Inferior parietal cortex (tissue), 1 donor: Measurements from ENCODE around the gene ATP6V1E1.
"Not testable (repeated sequence)": the region's sequence is repeated elsewhere in the genome, so short reads cannot be mapped to it uniquely, and the experiment has no call there.

ENCODE experiments used
- DNase-seq: peaks from one replicate; pipeline ENCODE4 v3.0.0-alpha.2; 2016; ENCODE audit errors: extremely low spot score

ATP6V1E1 gene

DNA sequence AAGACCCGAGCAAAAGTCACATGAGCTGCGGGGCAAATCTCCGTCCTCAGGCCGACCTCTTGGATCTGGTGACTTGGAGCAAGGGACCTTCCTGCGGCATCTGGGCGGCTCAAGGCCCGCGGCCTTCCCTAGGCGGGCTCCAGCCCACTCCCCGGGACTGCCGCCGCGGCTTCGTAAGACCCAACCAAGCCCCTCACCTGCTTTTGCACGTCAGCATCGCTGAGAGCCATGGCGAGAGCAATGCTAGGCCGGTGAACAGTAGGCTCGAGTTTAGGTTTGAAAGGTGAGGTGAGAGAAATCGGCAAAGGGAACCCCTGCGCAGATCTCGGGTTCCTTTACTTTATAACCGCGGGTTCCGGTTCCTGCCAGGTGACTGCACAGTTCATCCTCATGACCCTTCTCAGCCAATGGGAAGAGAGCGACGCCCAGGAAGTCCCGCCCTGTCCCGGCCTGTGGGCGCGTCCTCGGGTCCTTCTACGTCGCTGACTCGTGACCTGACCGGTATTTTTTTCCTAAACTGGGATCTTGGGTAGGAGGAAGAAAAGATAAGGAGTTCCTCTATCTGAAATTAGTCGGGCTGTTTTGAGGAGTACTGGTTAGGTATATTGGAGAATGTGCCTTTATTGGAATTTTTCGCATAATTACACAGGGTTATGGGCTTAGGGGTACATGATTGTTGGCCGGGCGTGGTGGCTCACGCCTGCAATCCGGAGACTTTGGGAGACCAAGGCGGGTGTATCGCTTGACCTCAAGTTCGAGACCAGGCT lies at the start of gene ATP6V1E1:
Gene ATP6V1E1 (minus strand): TSS at position 344 of the 767 bp plus-strand sequence. CDS start 114 bp downstream, at position 230.
- peak; percentile 98 for DNase-seq

DNA sequence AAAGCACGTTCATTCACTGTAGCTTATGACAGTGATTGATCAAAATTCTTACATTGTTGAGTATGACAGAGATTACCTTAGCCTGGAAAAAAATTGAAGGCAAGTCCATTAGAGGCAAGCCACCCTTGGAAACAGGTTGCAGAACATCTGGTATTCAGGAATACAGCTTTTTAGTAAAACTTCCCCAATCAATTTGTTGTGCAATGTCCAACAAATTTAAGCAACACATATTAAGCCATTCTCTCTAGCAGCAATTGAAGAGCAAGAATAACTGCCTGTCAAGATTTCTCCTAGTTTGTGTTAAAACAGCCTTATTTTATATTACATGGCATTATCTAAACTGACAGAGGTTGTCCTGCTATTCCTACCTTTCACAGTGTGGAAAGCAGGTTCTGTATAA lies 47.0 kb upstream of the ATP6V1E1 start:
- DNase-seq, result no peak

DNA sequence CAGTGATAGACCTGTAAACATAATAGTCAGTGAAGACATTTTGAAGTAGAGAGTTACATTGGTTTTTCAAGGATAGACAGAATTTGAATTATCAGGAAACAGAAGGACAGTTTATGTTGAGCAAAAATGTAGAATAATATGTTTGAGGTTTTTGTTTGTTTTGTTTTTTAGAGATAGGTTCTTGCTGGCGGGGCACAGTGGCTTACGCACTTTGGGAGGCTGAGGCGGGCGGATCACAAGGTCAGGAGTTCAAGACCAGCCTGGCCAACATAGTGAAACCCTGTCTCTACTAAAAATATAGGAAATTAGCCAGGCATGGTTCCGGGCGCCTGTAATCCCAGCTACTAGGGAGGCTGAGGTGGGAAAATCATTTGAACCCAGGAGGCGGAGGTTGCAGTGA lies 45.6 kb upstream of the ATP6V1E1 start:
- DNase-seq, result no peak

DNA sequence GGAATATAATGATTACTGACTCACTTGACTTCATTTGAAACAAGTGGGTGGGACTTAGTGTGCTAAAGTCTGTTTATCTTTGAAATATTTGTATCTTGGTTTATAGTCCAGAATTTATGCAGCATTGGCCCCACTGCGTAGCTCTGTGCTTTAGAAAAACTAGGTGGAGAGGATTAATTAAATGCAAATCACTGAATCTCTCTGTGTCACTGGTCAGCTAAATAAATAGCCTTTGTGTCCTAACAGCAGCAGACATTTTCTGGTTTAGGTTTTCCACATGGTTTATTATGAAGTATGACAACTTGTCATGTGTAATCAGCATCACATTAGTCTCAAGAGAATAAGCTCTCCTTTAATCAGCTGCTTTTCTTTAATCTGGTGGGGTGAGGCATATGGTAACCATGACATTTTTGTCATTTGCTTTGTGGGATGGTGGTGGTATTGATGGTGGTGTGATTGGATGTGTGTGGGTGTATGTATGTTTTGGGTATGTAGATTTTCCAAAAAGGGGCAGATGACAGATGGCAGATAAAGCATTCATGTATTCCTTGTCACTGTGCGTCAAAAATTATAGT lies 44.0 kb upstream of the ATP6V1E1 start:
- DNase-seq, result no peak

DNA sequence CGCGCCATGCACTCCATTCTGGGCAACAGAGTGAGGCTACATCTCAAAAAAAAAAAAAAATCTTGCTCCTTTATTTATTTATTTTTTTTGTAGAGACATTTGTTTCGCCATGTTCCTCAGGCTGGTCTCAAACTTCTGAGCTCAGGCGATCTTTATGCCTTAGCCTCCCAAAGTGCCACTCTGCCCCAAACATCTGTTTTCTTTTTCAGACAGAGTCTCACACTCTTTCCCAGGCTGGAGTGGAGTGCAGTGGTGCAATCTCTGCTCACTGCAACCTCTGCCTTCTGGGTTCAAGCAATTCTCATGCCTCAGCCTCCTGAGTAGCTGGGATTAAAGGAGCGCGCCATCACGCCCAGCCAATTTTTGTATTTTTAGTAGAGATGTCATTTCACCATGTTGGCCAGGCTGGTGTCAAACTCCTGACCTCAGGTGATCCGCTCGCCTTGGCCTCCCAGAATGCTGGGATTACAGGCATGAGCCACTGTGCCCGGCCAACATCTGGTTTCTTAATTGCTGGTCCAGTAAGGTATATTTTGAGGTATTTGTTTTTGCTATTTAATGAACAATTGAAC lies 43.1 kb upstream of the ATP6V1E1 start:
- DNase-seq, result not testable (repeated sequence)

DNA sequence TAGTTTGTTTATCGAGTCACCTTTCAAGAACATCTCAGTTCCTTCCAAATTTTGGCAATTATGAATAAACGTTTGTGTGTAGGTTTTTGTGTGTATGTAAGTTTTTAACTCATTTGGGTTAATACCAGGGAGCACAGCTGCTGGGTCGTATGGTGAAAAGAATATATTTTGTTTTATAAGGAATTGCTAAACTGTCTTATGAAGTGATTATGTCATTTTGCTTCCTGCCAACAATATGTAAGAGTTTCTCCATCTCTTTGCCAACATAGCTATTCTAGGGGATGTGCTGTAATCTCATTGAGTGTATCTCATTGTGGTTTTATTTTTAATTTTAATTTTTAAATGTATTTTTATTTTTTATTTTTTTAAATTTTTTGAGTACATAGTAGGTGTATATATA lies 37.3 kb upstream of the ATP6V1E1 start:
- DNase-seq, result no peak

DNA sequence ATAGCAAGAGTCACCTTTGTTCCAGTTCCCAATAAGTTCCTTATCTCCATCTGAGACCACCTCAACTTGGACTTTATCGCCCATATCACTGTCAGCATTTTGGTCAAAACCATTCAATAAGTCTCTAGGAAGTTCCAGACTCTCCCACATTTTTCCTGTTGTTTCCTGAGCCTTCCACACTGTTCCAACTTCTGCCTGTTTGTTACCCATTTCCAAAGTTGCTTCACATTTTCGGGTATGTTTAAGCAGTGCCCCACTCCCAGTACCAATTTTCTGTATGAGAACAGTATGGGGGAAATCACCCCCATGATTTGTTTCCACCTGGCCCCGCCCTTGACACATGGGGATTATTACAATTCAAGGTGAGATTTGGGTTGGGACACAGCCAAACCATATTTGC lies 36.7 kb upstream of the ATP6V1E1 start:
- no peak for DNase-seq

DNA sequence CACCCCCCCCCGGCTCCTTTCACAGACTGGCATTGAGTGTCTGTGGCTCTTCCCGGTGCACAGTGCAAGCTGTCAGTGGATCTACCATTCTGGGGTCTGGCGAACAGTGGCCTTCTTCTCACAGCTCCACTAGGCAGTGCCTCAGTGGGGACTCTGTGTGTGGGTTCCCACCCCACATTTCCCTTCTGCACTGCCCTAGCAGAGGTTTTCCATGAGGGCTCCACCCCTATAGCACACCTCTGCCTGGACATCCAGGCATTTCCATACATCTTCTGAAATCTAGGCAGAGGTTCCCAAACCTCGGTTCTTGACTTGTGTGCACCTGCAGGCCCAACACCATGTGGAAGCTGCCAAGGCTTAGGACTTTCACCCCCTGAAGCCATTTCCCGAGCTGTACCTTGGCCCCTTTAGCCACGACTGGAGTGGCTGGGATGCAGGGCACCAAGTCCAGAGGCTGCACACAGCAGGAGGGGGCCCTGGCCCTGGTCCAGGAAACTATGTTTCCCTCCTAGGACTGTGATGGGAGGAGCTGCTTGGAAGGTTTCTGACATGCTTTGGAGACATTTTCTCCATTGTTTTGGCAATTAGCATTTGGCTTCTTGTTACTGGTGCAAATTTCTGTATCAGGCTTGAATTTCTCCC lies 36.0 kb upstream of the ATP6V1E1 start:
- DNase-seq, result no peak

DNA sequence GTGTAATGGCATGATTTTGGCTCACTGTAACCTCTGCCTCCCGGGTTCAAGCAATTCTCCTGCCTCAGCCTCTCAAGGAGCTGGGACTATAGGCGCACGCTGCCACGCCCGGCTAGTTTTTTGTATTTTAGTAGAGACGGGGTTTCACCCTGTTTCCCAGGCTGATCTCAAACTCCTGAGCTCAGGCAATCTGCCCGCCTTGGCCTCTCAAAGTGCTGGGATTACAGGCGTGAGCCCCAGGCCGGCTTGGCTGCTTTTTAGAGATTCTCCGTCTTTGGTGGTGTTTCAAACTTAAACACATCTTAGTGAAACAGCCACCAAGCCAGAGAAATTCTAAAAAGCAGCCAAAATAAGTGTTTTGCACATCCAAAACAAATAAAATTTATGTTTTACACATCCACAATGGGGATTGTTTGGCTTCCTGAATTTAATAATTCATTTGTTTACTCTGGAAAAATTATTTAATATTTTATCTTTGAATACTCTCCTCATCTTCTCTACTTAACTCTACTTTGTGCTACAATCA lies 28.4 kb upstream of the ATP6V1E1 start:
- no peak for DNase-seq

DNA sequence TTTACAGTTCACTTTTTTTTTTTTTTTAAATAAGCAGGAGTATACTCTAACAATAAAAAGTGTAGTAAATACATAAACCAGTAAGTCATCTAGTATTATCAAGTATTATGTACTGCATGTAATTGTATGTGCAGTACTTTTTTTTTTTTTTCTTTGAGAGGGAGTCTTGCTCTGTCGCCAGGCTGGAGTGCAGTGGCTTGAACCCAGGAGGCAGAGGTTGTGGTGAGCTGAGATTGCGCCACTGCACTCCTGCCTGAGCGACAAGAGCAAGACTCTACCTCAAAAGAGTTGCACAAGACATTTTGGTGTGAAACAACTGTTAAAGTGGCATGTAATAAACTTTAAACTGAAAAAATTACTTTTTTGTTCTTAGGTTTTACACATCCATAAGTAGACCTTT lies 26.7 kb upstream of the ATP6V1E1 start:
- DNase-seq, result no peak

DNA sequence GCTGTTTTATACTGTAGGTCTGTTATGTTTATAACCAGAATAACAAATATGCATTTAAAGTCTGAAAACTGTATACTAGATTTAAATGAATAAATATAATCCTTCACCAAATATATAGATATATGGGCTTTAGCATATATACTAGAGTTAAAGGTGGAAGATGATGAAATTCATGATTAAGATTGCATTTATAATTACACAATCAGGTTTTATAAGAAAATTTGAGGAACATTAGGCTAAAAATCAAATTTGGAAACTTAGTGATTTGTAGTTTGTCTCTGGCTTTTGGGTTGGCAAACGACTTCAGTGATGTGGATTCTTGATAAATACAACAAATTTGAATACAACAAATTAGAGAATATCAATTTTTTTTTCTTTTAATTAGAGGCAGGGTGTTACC lies 20.0 kb upstream of the ATP6V1E1 start:
- DNase-seq, result no peak

DNA sequence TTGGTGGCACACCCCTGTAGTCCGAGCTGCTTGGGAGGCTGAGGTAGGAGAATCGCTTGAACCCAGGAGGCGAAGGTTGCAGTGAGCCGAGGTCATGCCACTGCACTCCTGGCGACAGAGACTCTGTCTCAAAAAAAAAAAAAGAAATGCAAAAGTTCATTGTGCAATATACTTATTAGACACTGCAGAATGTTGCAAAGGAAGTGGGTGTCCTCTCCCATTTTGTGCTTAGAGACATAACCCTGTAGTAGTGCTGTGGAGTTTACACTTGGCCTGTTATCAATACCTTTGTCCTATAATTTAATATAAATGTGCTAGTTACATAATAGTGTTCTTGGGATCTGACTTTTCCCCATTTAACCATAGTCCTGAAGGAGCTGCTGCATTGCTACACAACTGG lies 19.4 kb upstream of the ATP6V1E1 start:
- no peak for DNase-seq

DNA sequence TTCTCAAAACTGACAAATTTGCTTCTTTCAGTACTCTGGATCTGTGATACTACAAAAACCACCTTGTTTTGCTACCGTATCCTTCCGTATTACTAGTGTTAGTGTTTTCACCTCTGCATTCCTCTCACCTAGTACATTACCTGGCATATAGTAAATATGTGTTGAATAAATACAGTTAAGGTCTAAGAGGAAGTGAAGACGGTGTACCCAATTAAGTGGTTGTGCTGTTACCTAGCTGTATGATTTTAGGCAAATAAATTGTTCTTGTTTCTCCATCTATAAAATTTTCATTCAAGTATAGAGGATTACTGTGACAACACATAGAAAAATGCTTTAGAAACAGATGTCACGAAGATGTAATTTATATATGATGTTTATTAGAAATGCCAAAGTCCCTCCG lies 18.9 kb upstream of the ATP6V1E1 start:
- no peak for DNase-seq

DNA sequence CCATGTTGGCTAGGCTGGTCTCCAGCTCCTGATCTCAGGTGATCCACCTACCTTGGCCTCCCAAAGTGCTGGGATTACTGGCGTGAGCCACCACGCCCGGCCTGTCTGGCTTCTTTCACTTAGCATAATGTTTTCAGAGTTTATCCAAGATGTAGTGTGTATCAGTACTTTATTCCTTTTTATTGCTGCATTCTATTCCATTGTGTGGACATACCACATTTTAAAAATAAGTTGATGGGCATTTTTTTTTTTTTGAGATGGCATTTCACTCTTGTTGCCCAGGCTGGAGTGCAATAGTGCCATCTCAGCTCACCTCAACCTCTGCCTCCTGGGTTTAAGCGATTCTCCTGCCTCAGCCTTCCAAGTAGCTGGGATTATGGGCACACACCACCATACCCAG lies 13.8 kb upstream of the ATP6V1E1 start:
- DNase-seq, result not testable (repeated sequence)

DNA sequence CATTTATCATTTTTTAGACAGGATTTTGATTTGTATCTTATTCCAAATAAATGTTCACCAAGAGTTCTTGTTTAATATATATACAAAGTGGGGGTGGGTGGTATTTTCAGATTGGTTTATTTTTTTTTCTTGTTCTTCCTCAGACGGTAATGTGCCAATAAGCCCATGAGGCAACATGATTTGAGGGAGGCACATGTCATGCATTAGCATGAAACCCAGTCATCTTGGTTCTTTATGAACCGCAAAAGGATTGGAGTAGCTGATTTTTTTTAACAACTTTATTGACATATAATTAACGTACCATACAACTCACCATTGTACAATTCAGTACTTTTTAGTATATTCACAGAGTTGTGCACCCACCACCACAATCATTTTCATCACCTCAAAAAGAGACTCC lies 12.7 kb upstream of the ATP6V1E1 start:
- DNase-seq, result no peak

DNA sequence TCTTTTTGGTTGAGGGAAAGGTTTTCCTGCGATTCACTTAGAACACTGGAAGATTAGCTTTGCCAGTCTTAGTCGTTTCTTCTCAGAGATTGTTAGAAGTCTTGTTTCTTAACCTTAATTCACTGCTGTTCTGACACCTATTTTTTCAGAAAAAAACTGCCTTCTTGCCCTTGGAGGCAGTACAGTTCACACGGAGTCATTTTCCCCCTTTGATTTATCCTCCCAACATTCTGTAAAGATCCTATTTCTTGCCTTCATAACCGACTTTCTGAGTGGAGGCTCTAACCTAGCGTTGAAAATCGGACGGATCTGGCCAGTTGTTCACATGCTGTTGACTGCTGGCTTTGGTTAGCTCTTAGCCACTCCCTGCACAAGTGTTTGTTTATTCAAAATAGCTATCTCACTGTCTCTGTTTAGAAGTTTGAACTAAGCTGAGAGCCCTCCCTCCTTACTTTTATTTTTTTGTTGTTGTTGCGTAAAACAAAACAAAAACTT lies 10.7 kb upstream of the ATP6V1E1 start:
- peak; percentile 29 for DNase-seq

DNA sequence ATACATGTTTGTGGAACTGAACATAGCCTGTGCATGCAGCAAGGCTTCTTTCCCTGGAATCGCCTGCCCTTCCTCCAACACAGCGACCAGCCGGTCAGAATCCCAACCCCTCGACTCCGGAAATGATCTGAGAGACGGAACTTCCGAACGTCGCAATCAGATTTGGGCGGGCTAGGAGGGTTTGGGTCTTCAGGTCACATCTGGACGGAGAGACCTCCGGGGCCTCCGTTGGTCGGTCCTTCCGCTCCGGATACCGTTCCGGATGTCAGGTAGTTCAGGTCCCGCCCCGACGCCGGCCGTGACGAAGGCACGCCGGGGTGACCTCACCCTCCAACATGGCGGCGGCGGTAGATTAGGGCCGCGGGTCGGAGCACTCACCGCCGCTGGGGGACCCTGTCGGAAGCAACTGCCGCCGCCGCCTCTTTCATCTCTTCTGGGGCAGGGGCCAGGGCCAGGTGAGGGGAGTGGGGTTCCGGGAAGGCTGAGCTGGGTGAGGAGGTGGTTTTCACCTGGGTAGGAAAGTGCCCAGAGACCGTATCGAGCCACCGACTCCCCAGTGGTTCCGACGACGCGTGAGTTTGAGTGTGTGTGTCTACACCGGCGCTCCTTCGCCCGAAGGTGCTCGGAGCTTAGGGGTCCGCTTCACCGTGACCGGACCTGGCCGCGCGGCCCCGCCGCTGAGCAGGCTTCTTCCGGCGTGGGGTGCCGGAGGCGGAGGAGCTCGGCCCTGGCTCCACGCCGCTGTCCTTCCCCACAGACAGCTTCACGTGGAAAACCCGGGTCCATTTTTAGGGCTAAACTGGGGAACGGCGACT lies 10.1 kb upstream of the ATP6V1E1 start, which contains the start of gene BCL2L13:
Gene BCL2L13 (plus strand): TSS at position 326 of the 815 bp plus-strand sequence. CDS start 16,955 bp downstream, outside the sequence.
- DNase-seq, result peak; percentile 92

DNA sequence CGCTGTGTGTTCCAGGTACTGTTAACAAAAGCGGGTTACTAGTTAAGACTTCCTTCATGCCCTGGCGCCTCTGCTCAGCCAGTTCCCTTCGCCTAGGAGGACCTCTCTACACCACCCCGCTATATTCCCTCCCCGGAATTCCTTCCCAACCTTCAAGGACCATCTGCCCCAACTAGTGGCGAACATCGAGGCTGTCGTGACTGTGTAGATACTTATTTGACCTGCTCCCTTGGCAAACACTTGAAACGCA lies 9.6 kb upstream of the ATP6V1E1 start:
- no peak for DNase-seq

DNA sequence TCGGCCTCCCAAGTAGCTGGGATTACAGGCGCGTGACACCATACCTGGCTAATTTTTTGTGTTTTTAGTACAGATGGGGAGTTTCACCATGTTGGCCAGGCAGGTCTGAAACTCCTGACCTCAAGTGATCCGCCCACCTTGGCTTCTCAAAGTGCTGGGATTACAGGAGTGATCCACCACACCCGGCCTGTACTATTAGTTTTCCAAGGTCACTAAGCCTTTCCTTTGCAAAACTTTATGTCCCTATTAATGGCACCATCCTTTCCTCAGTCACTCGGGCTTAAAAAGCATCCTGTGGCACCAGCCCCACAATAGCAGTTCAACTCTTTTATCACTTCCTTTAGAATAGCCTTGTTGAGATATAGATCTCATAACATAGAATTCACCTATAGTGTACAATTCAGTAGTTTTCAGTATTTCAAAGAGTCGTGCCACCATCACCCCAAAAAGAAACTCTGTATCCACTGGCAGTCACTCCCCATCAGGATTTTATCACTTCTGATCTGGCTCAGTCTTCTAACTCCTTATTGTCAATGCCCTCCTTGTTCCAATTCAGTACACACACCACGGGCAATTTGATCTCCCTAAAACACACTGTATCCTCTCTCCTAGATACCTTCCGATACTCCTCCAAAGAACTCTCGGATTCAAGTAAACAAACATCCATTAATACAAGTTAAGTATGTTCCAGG lies 9.1 kb upstream of the ATP6V1E1 start:
- no peak for DNase-seq

DNA sequence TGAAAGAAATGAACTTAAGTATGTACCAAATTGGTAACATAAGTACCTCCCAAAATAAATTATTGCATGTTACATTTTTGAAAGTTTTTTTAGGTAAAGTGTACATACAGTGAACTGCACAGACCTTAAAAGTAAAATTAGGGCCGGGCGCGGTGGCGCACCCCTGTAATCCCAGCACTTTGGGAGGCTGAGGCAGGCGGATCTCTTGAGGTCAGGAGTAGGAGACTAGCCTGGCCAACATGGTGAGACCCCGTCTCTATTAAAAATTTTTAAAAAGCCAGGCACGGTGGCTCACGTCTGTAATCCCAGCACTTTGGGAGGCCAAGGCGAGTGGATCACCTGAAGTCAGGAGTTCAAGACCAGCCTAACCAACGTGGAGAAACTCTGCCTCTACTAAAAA lies 8.3 kb upstream of the ATP6V1E1 start:
- DNase-seq, result not testable (repeated sequence)

DNA sequence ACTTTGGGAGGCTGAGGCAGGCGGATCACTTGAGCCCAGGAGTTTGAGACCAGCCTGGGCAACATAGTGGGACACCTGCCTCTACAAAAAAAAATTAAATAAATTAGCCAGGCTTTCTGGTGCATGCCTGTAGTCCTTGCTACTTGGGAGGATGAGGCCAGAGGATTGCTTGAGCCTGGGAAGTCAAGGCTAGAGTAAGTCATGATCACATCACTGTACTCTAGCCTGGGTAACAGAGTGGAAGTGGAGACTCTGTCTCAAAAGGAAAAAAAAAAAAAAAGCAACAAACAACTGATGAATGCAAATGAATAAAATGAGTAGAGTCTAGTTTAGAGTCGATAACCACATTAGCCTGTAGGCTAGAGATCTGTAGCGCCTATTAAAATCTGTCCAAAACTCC lies 6.1 kb upstream of the ATP6V1E1 start:
- DNase-seq, result no peak
